Heart left ventricle (tissue), 13 donors: ENCODE measurements around the gene ARHGAP24.

Experiments
- POLR2A ChIP-seq, 2 donors: fragments of 450-650 bp; IDR thresholded peaks; one replicate each; pipeline ENCODE4 v1.6.1; 2017; ENCODE audit warnings: antibody characterized with exemption in 2 of 2, mild to moderate bottlenecking in 2 of 2, moderate library complexity in 2 of 2
- TF ChIP-seq, protein P1 (sequence below), 12 donors: fragments of 200-600 bp; sonication (generic) in 4 of 12; IDR thresholded peaks; one replicate each; pipeline versions ENCODE4 v1.5.0 to v1.8.0; 2018 to 2022; ENCODE audit warnings: antibody characterized with exemption in 12 of 12, mild to moderate bottlenecking in 5 of 12
- donor health status: ischemic (EF 13 %, LVEDD 7.1; RV severe dilation, severe dysfunction).
- donor health status: DM: no; HTN: yes; CAD: no.
- donor health status: DM: no; HTN: no; CAD: no.
- donor health status: ischemic (EF 25% LVEDD 6.9; RV normal size, moderate dysfunction).
- donor health status: ischemic (EF 25% LVEDD 5.7; RV mildly dilated, moderate dysfunction).
- donor health status: ischemic (EF 35%, LVEDD 5.7; RV mildly dilated, moderate dysfunction).
- donor health status: nonischemic (EF 11% LVEDD 7.7; RV severe dilation, severe dysfunction).
- donor health status: DM: yes; HTN: yes; CAD: no.
- donor health status: PGD.
- donor health status: ischemic (EF 29% LVEDD 5.4; RV normal size, mild dysfunction).
- donor health status: nonischemic (EF 23%, LVEDD 6.1; RV moderate dilation, normal function).

DNA sequence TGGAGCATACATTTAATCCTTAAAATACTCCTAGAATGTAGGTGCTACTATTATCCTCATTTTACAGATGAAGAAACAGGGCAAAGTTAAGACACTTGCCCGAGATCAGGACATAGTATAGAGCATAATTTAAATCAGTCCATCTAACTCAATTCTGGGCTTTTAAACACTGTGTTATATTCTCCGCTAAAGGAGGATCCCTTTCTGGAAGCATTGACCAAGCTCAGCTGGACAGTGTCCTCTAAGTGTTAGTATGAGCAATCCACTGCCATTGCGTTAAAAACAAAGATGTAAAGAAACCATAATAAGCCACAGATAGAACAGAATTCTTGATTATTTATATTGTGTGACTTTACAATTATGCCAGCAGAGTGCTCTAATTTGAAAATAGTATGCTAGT lies 207.0 kb downstream of the ARHGAP24 start:
- TF ChIP-seq, protein P1, sequence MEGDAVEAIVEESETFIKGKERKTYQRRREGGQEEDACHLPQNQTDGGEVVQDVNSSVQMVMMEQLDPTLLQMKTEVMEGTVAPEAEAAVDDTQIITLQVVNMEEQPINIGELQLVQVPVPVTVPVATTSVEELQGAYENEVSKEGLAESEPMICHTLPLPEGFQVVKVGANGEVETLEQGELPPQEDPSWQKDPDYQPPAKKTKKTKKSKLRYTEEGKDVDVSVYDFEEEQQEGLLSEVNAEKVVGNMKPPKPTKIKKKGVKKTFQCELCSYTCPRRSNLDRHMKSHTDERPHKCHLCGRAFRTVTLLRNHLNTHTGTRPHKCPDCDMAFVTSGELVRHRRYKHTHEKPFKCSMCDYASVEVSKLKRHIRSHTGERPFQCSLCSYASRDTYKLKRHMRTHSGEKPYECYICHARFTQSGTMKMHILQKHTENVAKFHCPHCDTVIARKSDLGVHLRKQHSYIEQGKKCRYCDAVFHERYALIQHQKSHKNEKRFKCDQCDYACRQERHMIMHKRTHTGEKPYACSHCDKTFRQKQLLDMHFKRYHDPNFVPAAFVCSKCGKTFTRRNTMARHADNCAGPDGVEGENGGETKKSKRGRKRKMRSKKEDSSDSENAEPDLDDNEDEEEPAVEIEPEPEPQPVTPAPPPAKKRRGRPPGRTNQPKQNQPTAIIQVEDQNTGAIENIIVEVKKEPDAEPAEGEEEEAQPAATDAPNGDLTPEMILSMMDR (IDR thresholded peaks at IDR 0.05): no peak
- no peak for TF ChIP-seq POLR2A (IDR thresholded peaks at IDR 0.05)
